ENCODE results near the gene NRF1. TPM values are rescaled to one million over a fixed set of nuclear protein-coding genes. Genes with fewer than 3 reads are reported as not detected.

The NRF1 gene
- total RNA-seq, 1 donor from 2014 or later, result 18.1 TPM

DNA sequence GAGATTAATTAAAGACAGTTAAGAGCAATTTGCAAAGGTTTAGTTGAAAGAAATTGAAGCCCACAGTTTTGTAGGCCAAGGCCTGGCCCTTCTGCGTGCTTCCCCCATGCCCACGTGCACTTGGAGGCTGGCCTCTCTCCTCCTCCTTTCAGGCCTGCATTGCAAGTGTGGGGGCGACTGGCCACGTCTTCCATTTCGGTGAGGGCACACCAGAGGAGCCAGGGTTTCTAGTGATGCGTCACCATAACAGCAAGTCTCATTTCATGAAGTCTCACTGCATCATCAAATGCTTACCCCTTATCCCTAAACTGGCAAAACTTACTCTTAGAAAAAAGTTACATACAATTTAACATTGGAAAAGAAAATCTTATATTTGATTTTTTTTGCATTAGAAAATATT is 141.2 kb downstream of the NRF1 start:
- Mint-ChIP-seq H3K27me3 (ENCODE audit: unreplicated experiment) (peaks cover 1% of the 10 kb centered on the region), H3K9me3 (ENCODE audit: unreplicated experiment) (no peaks in the 10 kb centered on the region), H3K36me3 (ENCODE audit: low read depth, unreplicated experiment) (peaks cover 12% of the 10 kb centered on the region), H3K4me3 (ENCODE audit: unreplicated experiment) (no peak overlapping the region), H3K27ac (ENCODE audit: unreplicated experiment) (no peak overlapping the region), H3K4me1 (ENCODE audit: unreplicated experiment) (no peaks in the 10 kb centered on the region)
- TF ChIP-seq, protein P1, sequence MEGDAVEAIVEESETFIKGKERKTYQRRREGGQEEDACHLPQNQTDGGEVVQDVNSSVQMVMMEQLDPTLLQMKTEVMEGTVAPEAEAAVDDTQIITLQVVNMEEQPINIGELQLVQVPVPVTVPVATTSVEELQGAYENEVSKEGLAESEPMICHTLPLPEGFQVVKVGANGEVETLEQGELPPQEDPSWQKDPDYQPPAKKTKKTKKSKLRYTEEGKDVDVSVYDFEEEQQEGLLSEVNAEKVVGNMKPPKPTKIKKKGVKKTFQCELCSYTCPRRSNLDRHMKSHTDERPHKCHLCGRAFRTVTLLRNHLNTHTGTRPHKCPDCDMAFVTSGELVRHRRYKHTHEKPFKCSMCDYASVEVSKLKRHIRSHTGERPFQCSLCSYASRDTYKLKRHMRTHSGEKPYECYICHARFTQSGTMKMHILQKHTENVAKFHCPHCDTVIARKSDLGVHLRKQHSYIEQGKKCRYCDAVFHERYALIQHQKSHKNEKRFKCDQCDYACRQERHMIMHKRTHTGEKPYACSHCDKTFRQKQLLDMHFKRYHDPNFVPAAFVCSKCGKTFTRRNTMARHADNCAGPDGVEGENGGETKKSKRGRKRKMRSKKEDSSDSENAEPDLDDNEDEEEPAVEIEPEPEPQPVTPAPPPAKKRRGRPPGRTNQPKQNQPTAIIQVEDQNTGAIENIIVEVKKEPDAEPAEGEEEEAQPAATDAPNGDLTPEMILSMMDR (IDR thresholded peaks at IDR 0.05; ENCODE audit: unreplicated experiment), result no peak
- no peak for DNase-seq (ENCODE audit: low spot score)

DNA sequence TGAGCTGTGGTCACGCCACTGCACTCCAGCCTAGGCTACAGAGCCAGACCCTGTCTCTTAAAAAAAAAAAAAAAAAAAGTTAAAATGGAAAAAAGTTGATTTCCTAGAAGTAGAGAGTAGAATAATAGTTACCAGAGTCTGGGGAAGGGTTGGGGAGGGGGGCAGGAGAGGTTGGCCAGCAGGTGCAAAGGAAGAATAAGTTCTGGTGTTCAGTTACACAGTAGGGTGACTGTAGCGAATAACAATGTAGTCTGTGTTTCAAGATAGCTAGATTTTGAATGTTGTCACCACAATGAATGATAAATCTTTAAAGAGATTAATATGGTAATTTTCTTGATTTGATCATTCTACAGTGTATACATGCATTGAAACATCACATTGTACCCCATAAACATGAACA is 142.9 kb downstream of the NRF1 start:
- peaks cover 1% of the 10 kb centered on the region for H3K27me3 Mint-ChIP-seq (ENCODE audit: unreplicated experiment)

DNA sequence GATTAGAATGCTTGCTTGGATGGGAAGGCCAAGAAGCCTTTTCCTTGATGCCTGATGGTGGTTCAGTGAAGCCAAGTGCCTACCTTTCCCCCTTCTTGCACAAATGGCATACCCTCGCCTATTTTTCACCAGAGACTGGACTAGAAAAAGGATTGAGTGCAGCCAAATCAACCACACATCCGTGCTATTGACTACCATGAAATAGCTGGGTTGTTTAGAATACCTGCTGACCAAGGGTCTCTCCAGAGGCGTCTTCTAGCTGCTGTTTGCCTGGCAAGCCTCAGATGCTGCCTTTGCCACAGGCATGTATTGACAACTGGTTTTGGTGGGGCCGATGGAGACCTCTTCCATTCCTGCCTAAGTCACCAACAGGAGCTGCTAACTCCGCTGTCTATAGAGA is 146.5 kb downstream of the NRF1 start:
- H3K27me3 Mint-ChIP-seq (ENCODE audit: unreplicated experiment), result no peaks in the 10 kb centered on the region
- H3K27ac Mint-ChIP-seq (ENCODE audit: unreplicated experiment), result no peak overlapping the region
- H3K9me3 Mint-ChIP-seq (ENCODE audit: unreplicated experiment), result no peaks in the 10 kb centered on the region
- H3K4me1 Mint-ChIP-seq (ENCODE audit: unreplicated experiment), result no peaks in the 10 kb centered on the region
- TF ChIP-seq, protein P1 (IDR thresholded peaks at IDR 0.05; ENCODE audit: unreplicated experiment), result no peak
- no peak for DNase-seq (ENCODE audit: low spot score)
- peaks cover 4% of the 10 kb centered on the region for H3K36me3 Mint-ChIP-seq (ENCODE audit: low read depth, unreplicated experiment)
- H3K4me3 Mint-ChIP-seq (ENCODE audit: unreplicated experiment), result no peak overlapping the region

More for the DNA sequence above, 142.9 kb downstream of the NRF1 start:
- Mint-ChIP-seq H3K4me3 (ENCODE audit: unreplicated experiment) (no peak overlapping the region), H3K4me1 (ENCODE audit: unreplicated experiment) (no peaks in the 10 kb centered on the region), H3K9me3 (ENCODE audit: unreplicated experiment) (no peaks in the 10 kb centered on the region), H3K27ac (ENCODE audit: unreplicated experiment) (no peak overlapping the region), H3K36me3 (ENCODE audit: low read depth, unreplicated experiment) (peaks cover 12% of the 10 kb centered on the region)
- TF ChIP-seq, protein P1 (IDR thresholded peaks at IDR 0.05; ENCODE audit: unreplicated experiment), result no peak
- DNase-seq (ENCODE audit: low spot score), result no peak

DNA sequence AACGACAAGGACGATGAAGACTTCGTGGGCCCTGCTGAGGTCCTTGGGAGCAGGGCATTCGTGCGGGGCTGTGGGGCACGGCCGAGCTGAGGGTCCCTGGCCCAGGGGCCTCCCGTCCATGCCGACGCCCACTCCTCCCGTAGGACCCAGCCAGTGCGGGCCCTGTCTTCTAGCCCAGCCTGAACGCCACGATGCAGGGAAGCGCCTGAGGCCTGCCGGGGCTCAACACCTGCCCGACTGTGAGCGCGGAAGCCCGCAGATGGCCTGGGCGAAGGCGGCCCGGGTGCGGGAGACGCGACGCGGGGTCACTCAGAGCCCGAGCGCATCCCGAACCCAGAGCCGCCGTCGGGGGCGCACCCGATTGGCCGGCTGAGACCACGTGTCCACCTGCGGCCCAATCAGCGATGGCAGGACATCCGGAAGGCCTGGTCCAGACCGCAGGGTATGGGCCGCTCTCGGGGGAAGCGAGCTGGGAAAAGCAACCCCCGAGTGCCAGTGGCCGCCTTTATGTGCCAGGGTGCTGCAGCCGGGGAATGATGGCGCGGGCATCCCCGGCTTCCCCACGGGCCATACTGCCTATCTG is 151.0 kb downstream of the NRF1 start:
- no peaks in the 10 kb centered on the region for H3K27me3 Mint-ChIP-seq (ENCODE audit: unreplicated experiment)
- H3K4me1 Mint-ChIP-seq (ENCODE audit: unreplicated experiment), result no peaks in the 10 kb centered on the region
- DNase-seq (ENCODE audit: low spot score), result no peak
- no peak overlapping the region for H3K4me3 Mint-ChIP-seq (ENCODE audit: unreplicated experiment)
- no peak overlapping the region for H3K27ac Mint-ChIP-seq (ENCODE audit: unreplicated experiment)
- peaks cover 3% of the 10 kb centered on the region for H3K36me3 Mint-ChIP-seq (ENCODE audit: low read depth, unreplicated experiment)
- no peaks in the 10 kb centered on the region for H3K9me3 Mint-ChIP-seq (ENCODE audit: unreplicated experiment)
- TF ChIP-seq, protein P1 (IDR thresholded peaks at IDR 0.05; ENCODE audit: unreplicated experiment), result no peak

DNA sequence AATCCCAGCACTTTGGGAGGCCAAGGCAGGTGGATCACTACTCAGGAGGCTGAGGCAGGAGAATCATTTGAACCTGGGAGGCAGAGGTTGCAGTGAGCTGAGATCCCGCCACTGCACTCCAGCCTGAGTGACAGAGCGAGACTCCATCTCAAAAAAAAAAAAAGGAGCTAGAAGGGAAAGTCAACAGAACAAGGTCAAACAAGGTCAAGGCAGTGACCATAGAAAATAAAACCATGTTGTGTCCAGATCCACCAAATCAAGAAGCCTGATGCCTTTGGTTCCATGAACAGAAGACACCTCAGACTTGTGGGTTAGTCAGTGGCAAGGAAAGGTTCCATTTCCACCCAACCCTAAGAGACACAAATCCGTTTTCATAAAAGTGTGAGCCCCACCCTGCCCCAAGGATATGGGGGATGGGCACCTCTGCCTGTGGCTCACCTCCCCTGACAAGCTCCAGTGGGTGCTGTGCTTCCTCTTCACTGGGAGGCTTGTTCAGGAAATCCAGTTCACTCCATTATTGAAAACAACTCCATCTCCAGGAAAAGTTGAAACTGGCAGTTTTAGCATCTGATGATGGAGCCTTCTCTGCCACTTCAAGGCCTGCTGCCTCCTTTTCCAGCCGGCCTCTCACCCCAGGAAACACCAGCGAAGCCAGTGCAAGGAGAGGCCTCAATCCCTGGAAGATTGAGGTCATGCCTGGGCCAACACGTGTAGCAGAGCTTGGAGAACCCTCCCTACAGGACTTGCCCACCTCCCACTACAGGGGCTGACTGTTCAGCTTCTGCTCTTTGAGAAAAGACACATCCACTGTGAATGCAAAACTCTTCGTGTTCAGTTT is 152.9 kb downstream of the NRF1 start:
- peaks cover 3% of the 10 kb centered on the region for H3K36me3 Mint-ChIP-seq (ENCODE audit: low read depth, unreplicated experiment)
- no peaks in the 10 kb centered on the region for H3K27me3 Mint-ChIP-seq (ENCODE audit: unreplicated experiment)
- H3K4me3 Mint-ChIP-seq (ENCODE audit: unreplicated experiment), result no peak overlapping the region
- no peak overlapping the region for H3K27ac Mint-ChIP-seq (ENCODE audit: unreplicated experiment)
- H3K9me3 Mint-ChIP-seq (ENCODE audit: unreplicated experiment), result no peaks in the 10 kb centered on the region
- H3K4me1 Mint-ChIP-seq (ENCODE audit: unreplicated experiment), result no peaks in the 10 kb centered on the region
- no peak for DNase-seq (ENCODE audit: low spot score)
- TF ChIP-seq, protein P1 (IDR thresholded peaks at IDR 0.05; ENCODE audit: unreplicated experiment), result no peak
